Esophagus muscularis mucosa (tissue), 4 donors: ENCODE data around the gene JADE2. TPM values are rescaled to one million over a fixed set of nuclear protein-coding genes. Genes with fewer than 3 reads are reported as not detected.
"Not testable (repeated sequence)": the region's sequence is repeated elsewhere in the genome, so short reads cannot be mapped to it uniquely, and the experiment has no call there.

Experiments
- DNase-seq: peaks from one replicate; pipeline ENCODE4 v3.0.0-alpha.2; 2017; ENCODE audit errors: extremely low spot score
- H3K27ac ChIP-seq, 4 donors: fragments of 200-600 bp; sonication (generic); replicated peaks in 1 of 4; 1 replicate in 3 of 4; 2 replicates in 1 of 4; pipeline ENCODE4 v1.5.1; 2016 to 2019; ENCODE audit warnings: mild to moderate bottlenecking in 1 of 4
- H3K27me3 ChIP-seq, 4 donors: fragments of 200-600 bp; sonication (generic); one replicate each; pipeline versions ENCODE4 v1.5.1 to v1.6.0; 2016 to 2019
- H3K36me3 ChIP-seq, 4 donors: fragments of 200-600 bp; sonication (generic); one replicate each; pipeline ENCODE4 v1.5.1; 2016 to 2019
- H3K4me1 ChIP-seq, 4 donors: fragments of 200-600 bp; sonication (generic); one replicate each; pipeline ENCODE4 v1.5.1; 2016 to 2019
- H3K4me3 ChIP-seq, 4 donors: fragments of 200-600 bp; sonication (generic); 1 replicate in 2 of 4; 2 replicates in 2 of 4; pipeline ENCODE4 v1.5.1; 2016 to 2019; ENCODE audit warnings: mild to moderate bottlenecking in 4 of 4, moderate library complexity in 1 of 4
- H3K9me3 ChIP-seq, 4 donors: fragments of 200-600 bp; sonication (generic); 1 replicate in 3 of 4; 2 replicates in 1 of 4; pipeline ENCODE4 v1.5.1; 2016 to 2019
- EP300 ChIP-seq: sonication (generic); formaldehyde crosslinking; IDR thresholded peaks from one replicate; pipeline ENCODE4 v1.6.1; 2017; ENCODE audit warnings: antibody characterized with exemption
- POLR2A ChIP-seq: fragments of 450-650 bp; IDR thresholded peaks from one replicate; pipeline ENCODE4 v1.6.1; 2017; ENCODE audit warnings: antibody characterized with exemption, moderate library complexity, mild to moderate bottlenecking, low read depth
- POLR2AphosphoS5 ChIP-seq, 2 donors: sonication (generic); formaldehyde crosslinking; IDR thresholded peaks; one replicate each; pipeline ENCODE4 v1.6.1; 2017; ENCODE audit warnings: antibody characterized with exemption in 2 of 2
- WGBS: methylation state at CpG from one replicate; pipeline ENCODE4 v1.1.5; 2018; 5-methylcytosine and 5-hydroxymethylcytosine counted together
- intact Hi-C: fragments of 100-400 bp; cut with DNase I; formaldehyde crosslinking; loops from one replicate; pipeline ENCODE4 v1.15.1; 2023
- total RNA-seq, 4 donors: library from RNA; depleted of rRNA; stranded (reverse); fragments of >200 nt; gene quantifications; one replicate each; pipeline versions ENCODE4 v1.1.0 to v1.2.1, GENCODE V29; 2016
- TF ChIP-seq, protein P1 (sequence below), 3 experiments: fragments of 200-600 bp in 2 of 3; fragments of 450-650 bp in 1 of 3; sonication (generic) in 2 of 3; IDR thresholded peaks; one replicate each; pipeline ENCODE4 v1.5.1; 2017 to 2019; ENCODE audit warnings: antibody characterized with exemption in 3 of 3, mild to moderate bottlenecking in 2 of 3, moderate library complexity in 1 of 3

The JADE2 gene
- total RNA-seq, 4 donors from 2014 or later: 55.5 to 95.5 (median 77.1) TPM

DNA sequence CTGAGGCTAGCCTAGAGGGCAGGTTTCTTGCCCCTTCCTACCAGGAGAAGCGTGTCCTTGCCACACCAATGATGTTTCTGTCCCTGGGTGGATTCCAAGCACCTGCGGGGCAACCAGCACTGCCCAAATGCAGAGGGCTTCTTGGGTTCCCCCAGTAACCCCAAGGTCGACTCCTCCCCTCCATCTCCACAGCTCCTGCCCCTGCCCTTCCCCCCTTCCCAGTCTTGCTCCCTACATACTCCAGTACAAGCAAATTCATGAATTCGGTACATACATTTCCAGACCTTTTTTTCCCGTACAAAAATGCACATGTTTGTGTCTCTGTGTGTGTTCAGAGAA, 12.8 kb upstream of the JADE2 start:
- Histone ChIP-seq H3K4me1 (peaks cover 18 to 20% (median 19%) of the 10 kb centered on the region in 4 donors), H3K36me3 (no peaks in the 10 kb centered on the region), H3K9me3 (no peaks in the 10 kb centered on the region), H3K27me3 (no peaks in the 10 kb centered on the region), H3K4me3 (no peak overlapping the region), H3K27ac (peak overlapping the region; percentile 57 to 63 (median 61))
- TF ChIP-seq POLR2A: no peak
- TF ChIP-seq EP300: no peak
- no peak for TF ChIP-seq POLR2AphosphoS5 (IDR thresholded peaks at IDR 0.05)
- TF ChIP-seq, protein P1, sequence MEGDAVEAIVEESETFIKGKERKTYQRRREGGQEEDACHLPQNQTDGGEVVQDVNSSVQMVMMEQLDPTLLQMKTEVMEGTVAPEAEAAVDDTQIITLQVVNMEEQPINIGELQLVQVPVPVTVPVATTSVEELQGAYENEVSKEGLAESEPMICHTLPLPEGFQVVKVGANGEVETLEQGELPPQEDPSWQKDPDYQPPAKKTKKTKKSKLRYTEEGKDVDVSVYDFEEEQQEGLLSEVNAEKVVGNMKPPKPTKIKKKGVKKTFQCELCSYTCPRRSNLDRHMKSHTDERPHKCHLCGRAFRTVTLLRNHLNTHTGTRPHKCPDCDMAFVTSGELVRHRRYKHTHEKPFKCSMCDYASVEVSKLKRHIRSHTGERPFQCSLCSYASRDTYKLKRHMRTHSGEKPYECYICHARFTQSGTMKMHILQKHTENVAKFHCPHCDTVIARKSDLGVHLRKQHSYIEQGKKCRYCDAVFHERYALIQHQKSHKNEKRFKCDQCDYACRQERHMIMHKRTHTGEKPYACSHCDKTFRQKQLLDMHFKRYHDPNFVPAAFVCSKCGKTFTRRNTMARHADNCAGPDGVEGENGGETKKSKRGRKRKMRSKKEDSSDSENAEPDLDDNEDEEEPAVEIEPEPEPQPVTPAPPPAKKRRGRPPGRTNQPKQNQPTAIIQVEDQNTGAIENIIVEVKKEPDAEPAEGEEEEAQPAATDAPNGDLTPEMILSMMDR (IDR thresholded peaks at IDR 0.05): no peak
- 86% methylated on average over 5 of the region's 5 CpGs for WGBS
- DNase-seq: no peak
- intact Hi-C loops: no loop called here

GRCh38 chr5:134515801-134516200, 9.7 kb upstream of the JADE2 start:
- Histone ChIP-seq H3K27me3 (no peaks in the 10 kb centered on the region), H3K27ac (no peak overlapping the region), H3K9me3 (no peaks in the 10 kb centered on the region), H3K4me3 (no peak overlapping the region), H3K36me3 (no peaks in the 10 kb centered on the region), H3K4me1 (peaks cover 18 to 19% (median 19%) of the 10 kb centered on the region in 4 donors)
- TF ChIP-seq EP300: no peak
- TF ChIP-seq POLR2A: no peak
- TF ChIP-seq, protein P1 (IDR thresholded peaks at IDR 0.05): no peak
- TF ChIP-seq POLR2AphosphoS5 (IDR thresholded peaks at IDR 0.05): no peak
- intact Hi-C loops: no loop called here
- 84% methylated on average over 3 of the region's 5 CpGs for WGBS
- DNase-seq: no peak

GRCh38 chr5:134516984-134517383, 8.5 kb upstream of the JADE2 start:
- WGBS: 95% methylated on average over 8 of the region's 8 CpGs
- DNase-seq, H3K36me3 ChIP-seq, H3K27ac ChIP-seq, intact Hi-C loops, H3K9me3 ChIP-seq, H3K4me1 ChIP-seq, H3K27me3 ChIP-seq, H3K4me3 ChIP-seq: not testable (repeated sequence)

DNA sequence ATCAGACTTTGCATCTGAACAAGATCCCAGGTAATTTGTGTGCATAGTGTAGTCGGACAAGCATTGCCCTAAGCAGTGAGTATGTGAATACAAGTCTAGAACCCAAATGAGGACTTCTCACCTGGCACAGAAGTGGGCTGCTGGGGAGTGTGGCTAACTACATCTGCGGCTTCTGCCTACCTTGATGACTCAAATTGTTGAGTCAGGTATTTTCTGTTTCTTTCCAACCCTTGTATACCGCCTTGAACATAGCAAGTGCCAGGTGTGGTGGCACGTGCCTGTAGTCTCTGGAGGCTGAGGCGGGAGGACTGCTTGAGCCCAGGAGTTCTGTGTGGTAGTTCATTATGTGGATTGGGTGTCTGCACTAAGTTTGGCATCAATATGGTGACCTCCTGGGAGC, 7.9 kb upstream of the JADE2 start:
- Histone ChIP-seq H3K27ac (no peak overlapping the region), H3K27me3 (no peaks in the 10 kb centered on the region), H3K4me3 (no peak overlapping the region), H3K36me3 (no peaks in the 10 kb centered on the region), H3K9me3 (no peaks in the 10 kb centered on the region), H3K4me1 (peaks cover 1 to 2% (median 2%) of the 10 kb centered on the region in 4 donors)
- intact Hi-C loops: no loop called here
- TF ChIP-seq POLR2AphosphoS5 (IDR thresholded peaks at IDR 0.05) (no peak), POLR2A (no peak), EP300 (no peak)
- TF ChIP-seq, protein P1 (IDR thresholded peaks at IDR 0.05): no peak
- 94% methylated on average over 5 of the region's 5 CpGs for WGBS
- DNase-seq: no peak

DNA sequence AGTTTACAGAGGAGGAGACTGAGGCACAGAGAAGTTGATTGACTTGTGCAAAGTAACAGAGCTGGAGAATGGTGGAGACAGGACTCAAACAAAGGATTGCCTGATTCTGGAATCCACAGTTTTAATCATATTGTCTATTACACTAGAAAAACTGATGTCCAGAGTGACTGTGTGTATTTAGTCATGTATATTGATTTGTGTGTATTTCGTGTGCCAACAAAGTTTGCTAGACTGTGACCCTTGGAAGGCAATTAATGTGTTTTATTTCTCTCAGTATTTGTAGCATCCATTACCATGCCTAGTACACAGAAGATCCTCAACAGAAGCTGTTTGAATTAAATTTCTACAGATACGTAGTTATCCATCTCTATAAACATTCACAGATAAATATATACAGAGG, 5.5 kb upstream of the JADE2 start:
- Histone ChIP-seq H3K9me3 (no peaks in the 10 kb centered on the region), H3K27me3 (no peaks in the 10 kb centered on the region), H3K27ac (no peak overlapping the region), H3K4me3 (no peak overlapping the region), H3K36me3 (no peaks in the 10 kb centered on the region), H3K4me1 (peaks cover 0 to 14% (median 12%) of the 10 kb centered on the region in 4 donors)
- 76% methylated on average over 2 of the region's 2 CpGs for WGBS
- intact Hi-C loops: loop anchor here (5.0 kb wide), 1 partner anchor 108 kb away; the partner anchor contains the start of gene CDKN2AIPNL
- DNase-seq: no peak
- TF ChIP-seq, protein P1 (IDR thresholded peaks at IDR 0.05): no peak
- TF ChIP-seq POLR2A: no peak
